ENCODE measurements around the gene SKAP1. TPM values are rescaled to one million over a fixed set of nuclear protein-coding genes. Genes with fewer than 3 reads are reported as not detected.

Gene SKAP1
- total and polyA plus RNA-seq, 8 donors: 1.2 to 3.0 (median 1.8) TPM

- Histone ChIP-seq H3K4me3 (no peak overlapping the region), H3K27ac (no peak overlapping the region), H3K9me3 (no peaks in the 10 kb centered on the region), H3K36me3 (no peaks in the 10 kb centered on the region), H3K4me1 (peaks cover 0 to 3% of the 10 kb centered on the region in 2 donors), H3K27me3 (peaks cover 4 to 29% of the 10 kb centered on the region in 2 donors)
- DNase-seq (no peak), ATAC-seq (no peak)
- intact Hi-C loops (cut with DNase I): no loop called here
- TF ChIP-seq CTCF (IDR thresholded peaks at IDR 0.05): no peak
These were observed 274.0 kb downstream of the SKAP1 start for GRCh38 chr17:48155889-48156611.

GRCh38 chr17:48153691-48154358 is 276.2 kb downstream of the SKAP1 start:
- intact Hi-C loops (cut with DNase I): no loop called here
- Histone ChIP-seq H3K4me1 (peaks cover 0 to 3% of the 10 kb centered on the region in 2 donors), H3K36me3 (no peaks in the 10 kb centered on the region), H3K4me3 (no peak overlapping the region), H3K9me3 (no peaks in the 10 kb centered on the region), H3K27ac (no peak overlapping the region), H3K27me3 (peaks cover 26 to 52% of the 10 kb centered on the region in 2 donors)
- ATAC-seq (peak; percentile 59), DNase-seq (peak in 1 of 4 donors; percentile 38)
- no peak for TF ChIP-seq CTCF (IDR thresholded peaks at IDR 0.05)

- intact Hi-C loops (cut with DNase I): no loop called here
These were observed 277.7 kb downstream of the SKAP1 start for GRCh38 chr17:48152289-48152688.

GRCh38 chr17:48151220-48151619 is 278.8 kb downstream of the SKAP1 start:
- Histone ChIP-seq H3K27me3 (peaks cover 27 to 67% of the 10 kb centered on the region in 2 donors), H3K27ac (no peak overlapping the region), H3K4me1 (peaks cover 0 to 3% of the 10 kb centered on the region in 2 donors), H3K9me3 (no peaks in the 10 kb centered on the region), H3K36me3 (no peaks in the 10 kb centered on the region), H3K4me3 (no peak overlapping the region)
- TF ChIP-seq CTCF (IDR thresholded peaks at IDR 0.05): no peak
- ATAC-seq (no peak), DNase-seq (no peak)
- intact Hi-C loops (cut with DNase I): no loop called here

More at GRCh38 chr17:48152289-48152688, 277.7 kb downstream of the SKAP1 start:
- DNase-seq: no peak
- peaks cover 27 to 63% of the 10 kb centered on the region in 2 donors for H3K27me3 ChIP-seq
- no peak overlapping the region for H3K27ac ChIP-seq
- H3K4me1 ChIP-seq: peaks cover 0 to 3% of the 10 kb centered on the region in 2 donors
- H3K9me3 ChIP-seq: no peaks in the 10 kb centered on the region
- no peak for TF ChIP-seq CTCF (IDR thresholded peaks at IDR 0.05)
- no peak overlapping the region for H3K4me3 ChIP-seq
- ATAC-seq: no peak
- H3K36me3 ChIP-seq: no peaks in the 10 kb centered on the region

GRCh38 chr17:48150597-48151001 is 279.4 kb downstream of the SKAP1 start:
- ATAC-seq: no peak
- H3K4me1 ChIP-seq: peaks cover 0 to 3% of the 10 kb centered on the region in 2 donors
- peaks cover 27 to 65% of the 10 kb centered on the region in 2 donors for H3K27me3 ChIP-seq
- no peak for DNase-seq
- no peak overlapping the region for H3K27ac ChIP-seq
- intact Hi-C loops (cut with DNase I): no loop called here
- no peak for TF ChIP-seq CTCF (IDR thresholded peaks at IDR 0.05)
- no peaks in the 10 kb centered on the region for H3K36me3 ChIP-seq
- no peaks in the 10 kb centered on the region for H3K9me3 ChIP-seq
- no peak overlapping the region for H3K4me3 ChIP-seq
